ENCODE measurements around the gene ABHD11.
A peak's percentile ranks its signal among the peaks of the same experiment; 100 is the strongest.

DNA sequence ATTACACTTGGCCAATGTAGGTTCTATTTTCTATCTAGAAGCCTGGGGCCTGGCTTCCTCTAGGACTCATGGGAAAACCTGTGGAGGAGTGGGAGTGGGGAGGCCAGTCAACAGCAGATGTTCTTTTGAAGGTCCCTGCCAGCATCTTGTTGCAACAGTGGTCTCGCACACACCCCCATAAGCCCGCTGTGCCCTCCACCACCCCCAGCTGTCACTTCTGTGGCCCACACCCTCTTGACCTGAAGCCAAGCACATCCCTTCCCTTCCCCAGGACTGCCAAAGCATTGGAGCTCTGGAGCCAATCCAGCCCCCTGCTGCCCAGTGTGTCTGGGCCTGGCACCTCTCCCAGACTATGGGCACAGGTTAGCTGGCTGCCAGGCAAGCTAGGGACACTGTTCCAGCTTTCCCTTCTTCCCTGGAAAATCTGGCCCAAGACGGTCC is 17.2 kb downstream of the ABHD11 start:
- TF ChIP-seq, protein P1, sequence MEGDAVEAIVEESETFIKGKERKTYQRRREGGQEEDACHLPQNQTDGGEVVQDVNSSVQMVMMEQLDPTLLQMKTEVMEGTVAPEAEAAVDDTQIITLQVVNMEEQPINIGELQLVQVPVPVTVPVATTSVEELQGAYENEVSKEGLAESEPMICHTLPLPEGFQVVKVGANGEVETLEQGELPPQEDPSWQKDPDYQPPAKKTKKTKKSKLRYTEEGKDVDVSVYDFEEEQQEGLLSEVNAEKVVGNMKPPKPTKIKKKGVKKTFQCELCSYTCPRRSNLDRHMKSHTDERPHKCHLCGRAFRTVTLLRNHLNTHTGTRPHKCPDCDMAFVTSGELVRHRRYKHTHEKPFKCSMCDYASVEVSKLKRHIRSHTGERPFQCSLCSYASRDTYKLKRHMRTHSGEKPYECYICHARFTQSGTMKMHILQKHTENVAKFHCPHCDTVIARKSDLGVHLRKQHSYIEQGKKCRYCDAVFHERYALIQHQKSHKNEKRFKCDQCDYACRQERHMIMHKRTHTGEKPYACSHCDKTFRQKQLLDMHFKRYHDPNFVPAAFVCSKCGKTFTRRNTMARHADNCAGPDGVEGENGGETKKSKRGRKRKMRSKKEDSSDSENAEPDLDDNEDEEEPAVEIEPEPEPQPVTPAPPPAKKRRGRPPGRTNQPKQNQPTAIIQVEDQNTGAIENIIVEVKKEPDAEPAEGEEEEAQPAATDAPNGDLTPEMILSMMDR (IDR thresholded peaks at IDR 0.05), result peak in 2 of 7 experiments; percentile 21 to 24
- TF ChIP-seq POLR2A (IDR thresholded peaks at IDR 0.05), result no peak

Measured in body of pancreas (tissue), 4 donors.